Activated CD4-positive, alpha-beta T cell treated with anti-CD3 and anti-CD28 coated beads, Interleukin-2, amount 50 U/mL, for 1 hour (primary cell): ENCODE data around the gene MRPS18B.

Experiments used
- DNase-seq: peaks from one replicate; pipeline ENCODE4 v3.0.0-alpha.2; 2020

Gene MRPS18B

DNA sequence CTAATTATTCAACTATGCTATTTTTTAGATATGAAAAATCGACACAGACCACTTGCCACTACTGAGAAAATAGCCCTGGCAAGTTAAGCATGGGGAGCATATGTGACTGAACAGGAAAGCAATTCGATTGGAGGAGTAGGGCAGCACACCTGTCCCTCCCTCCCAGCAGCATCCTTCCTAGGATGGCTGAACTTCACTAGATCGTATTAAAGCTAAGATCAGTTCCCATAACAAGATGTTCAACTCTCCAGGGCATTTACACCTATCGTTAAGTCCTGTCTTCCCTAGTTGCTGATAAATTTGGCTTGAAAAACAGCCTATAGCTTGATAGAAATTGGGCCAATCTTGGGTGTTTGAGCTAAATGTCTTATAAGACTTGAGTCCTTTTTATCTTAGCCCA, 7.6 kb upstream of the MRPS18B start:
- DNase-seq, result no peak

DNA sequence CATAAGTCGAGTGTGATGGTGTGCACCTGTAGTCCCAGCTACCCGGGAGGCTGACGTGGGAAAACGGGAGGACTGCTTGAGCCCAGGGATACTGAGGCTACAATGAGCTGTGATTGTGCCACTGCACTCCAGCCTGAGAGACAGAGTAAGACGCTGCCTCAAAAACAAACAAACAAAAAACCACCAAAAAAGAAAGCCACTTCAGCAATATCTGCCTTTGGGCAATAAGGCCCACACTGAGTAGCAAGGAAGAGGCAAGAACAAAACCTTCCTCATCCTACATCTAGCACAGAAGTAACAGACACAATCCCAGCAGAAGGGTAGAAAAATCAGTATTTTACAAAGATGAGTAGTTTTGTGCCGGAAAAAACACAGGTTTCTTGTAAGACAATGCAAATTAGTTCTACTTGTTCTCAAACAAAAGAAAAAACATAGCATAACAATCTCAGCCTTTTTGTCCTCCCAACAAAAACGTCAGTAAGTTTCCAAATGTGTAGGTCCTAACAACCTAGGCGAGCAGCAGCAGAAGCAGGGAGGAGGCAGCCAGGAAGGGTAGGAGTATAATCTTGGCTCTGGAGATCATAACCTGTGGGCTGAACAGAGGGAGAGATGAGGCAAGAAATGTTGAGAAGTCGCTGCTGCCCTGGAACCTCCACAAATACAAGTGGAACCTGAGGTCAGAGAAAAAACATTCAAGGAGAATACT, 6.3 kb upstream of the MRPS18B start:
- no peak for DNase-seq

- DNase-seq, result no peak
These were observed 5.8 kb upstream of the MRPS18B start for GRCh38 chr6:30611856-30612194.

DNA sequence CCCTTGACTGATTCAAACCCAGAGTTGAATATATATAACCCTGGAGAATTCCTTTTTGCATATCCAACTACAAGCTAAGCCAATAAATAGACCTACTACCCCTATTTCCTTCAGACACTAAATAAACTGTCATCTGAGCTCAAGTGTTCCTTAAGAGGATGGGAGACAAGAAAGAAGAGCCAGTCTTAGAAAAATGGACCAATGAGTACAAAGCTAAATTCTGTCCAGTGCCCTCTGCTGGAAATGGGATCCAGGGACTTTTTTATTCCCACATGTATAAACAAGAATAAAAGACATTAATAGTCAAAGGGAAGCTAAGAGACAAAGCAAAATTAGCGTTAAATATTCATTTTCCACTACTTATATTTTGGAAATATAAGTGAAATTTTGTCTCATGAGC, 5.4 kb upstream of the MRPS18B start:
- no peak for DNase-seq

GRCh38 chr6:30612687-30613248, 4.9 kb upstream of the MRPS18B start:
- DNase-seq, result no peak

DNA sequence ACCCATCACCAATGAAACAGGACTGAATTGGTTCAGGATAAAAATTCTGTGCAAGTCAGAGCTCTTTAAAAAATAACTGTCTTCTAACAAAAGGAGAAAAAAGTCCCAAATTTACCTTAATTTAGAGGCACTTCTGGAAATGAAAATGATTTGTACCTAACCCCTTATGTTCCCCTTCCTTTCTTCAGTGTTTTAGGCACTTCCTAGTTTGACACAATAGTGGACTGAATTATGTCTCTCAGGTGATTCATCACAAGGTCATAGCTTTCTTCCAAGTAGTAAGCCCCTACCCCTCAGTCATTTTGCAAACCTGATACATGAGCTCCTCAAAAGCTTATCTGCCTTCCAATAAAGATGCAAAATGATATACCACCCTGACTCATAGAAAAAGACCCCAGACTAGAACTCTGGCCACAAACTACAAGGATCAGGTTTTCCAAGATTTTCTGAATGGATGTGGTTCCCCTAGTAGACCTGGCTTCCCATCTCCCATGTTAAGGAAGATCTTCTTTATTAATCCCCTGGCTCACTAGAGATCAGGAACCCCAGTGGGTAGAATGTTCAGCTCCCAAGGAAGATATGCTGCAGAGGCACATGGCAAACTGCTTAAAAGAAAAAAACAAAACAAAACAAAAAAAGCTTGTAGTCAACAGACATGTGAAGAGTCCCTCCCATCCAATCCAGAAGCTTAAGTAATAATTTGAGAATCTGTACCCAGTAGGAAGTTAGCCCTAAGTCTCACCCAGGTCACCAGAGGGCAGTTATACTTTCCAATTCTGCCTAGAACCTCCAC, 4.2 kb upstream of the MRPS18B start:
- DNase-seq, result no peak

GRCh38 chr6:30614044-30614842, 3.4 kb upstream of the MRPS18B start:
- DNase-seq, result no peak

GRCh38 chr6:30614843-30615218, 2.8 kb upstream of the MRPS18B start:
- DNase-seq, result peak; percentile 79

DNA sequence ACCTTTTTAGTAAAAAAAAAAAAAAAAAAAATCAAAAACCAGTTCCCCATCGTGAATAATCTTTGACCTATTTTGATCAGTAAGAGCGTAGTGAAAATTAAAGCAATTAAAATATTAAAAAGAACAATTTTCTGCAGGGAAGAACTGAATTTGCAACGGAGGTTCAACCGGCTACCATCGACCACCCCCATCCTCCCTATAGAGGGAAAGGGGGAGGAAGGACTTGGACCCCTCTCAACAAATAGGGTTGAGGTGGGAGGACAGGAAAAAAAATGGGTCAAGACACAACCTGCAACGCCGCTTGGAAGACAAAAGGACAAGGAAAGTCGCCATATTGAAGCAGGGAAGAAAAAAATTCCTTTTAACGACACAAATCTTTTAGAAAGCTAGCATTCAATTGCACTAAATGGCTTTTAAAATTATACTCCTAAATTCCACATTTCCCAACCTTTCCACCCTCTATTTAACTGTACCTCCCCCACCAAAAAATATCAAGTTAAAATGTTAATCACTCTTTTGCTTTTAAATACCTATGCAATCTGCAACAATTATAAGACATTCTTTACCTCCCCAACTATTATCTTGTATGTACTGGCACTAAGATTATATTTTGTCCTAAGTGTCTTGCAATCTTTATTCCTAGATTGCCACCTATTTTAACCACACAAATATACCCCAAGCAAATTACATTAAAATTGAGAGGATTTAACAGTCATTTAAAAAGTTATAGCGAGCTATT, 2.3 kb upstream of the MRPS18B start:
- peak; percentile 31 for DNase-seq

GRCh38 chr6:30615958-30616810, 1.5 kb upstream of the MRPS18B start:
- DNase-seq, result peak; percentile 38

DNA sequence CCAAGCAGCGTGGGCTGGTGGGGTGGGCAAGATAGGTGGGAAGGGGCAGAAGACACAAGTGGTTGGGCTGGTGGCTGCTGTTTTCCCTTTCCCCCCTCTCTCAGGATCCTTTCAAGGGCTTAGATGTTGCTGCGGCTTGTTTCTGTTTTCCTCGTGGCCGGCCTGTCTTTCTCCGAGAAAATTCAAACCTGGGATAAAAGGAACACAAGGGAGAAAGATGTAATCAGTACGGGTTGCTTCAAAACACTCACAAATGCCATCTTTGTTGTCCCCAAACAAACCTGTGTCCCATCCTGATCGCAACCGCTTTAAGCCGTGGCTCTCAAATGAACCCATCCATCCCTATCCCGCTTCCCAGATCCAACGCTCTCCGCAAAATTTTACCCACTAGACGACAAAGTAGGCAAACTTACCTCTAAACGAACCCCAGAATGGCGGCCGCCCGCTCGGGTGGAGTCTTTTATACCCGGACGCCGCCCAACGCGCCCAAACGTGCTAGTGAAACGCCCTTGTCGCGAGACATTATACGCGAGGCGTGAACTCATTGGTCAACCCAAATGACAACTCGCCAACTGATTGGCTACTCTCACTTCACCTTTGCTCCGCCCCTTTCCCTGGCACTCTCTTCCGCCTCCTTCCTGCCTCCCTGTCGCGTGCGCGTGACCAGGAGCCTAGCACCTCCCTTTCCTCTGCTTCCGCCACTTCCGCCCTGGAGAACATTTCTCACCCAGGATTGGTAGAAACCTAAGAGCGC, 652 bp upstream of the MRPS18B start, which contains the start of gene PPP1R10:
Gene PPP1R10 (minus strand): TSS at position 433 of the 754 bp plus-strand sequence. CDS start 7,299 bp downstream, outside the sequence.
- DNase-seq, result peak; percentile 96

GRCh38 chr6:30618270-30618797, 694 bp downstream of the MRPS18B start:
- DNase-seq, result no peak

DNA sequence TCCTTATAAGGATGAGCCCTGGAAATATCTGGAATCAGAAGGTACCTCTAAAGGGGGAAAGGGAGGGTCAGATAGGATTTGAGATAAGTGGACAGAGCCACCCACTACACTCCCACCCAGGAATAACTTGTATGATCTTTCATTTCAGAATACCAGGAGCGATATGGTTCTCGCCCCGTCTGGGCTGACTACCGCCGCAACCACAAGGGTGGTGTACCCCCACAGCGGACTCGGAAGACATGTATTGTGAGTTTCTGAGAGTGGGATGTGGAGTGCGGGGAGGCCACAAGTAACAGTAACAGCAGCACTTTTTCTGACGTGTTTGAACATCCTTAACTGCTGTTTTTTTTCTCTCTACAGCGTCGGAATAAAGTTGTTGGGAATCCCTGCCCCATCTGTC, 1.9 kb downstream of the MRPS18B start:
- DNase-seq, result no peak

- DNase-seq, result no peak
These were observed 7.9 kb downstream of the MRPS18B start for GRCh38 chr6:30625511-30625910.

- peak; percentile 89 for DNase-seq
These were observed 9.1 kb downstream of the MRPS18B start, which contains the start of gene ATAT1 for GRCh38 chr6:30626484-30627366. Gene ATAT1, plus strand, starts transcription at chr6:30626874.

DNA sequence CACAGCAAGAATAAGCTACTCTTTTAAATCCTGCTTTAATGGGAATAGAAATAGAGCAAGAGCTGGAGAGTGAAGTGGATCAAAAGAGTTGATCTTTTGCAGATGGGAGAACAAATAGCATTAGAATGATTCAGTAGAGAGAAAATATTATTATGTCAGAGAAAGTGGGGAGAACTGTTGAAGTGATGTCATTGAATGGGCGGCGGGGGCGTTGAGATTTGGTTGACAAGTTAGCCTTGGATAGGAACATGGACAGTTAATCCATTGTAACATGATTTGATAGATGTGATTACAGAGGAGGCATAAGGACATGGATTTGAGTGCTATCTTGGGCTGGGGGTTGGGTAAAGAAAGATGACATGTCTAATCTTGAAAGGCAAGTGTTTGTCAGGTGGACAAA, 18.2 kb downstream of the MRPS18B start:
- DNase-seq, result no peak

DNA sequence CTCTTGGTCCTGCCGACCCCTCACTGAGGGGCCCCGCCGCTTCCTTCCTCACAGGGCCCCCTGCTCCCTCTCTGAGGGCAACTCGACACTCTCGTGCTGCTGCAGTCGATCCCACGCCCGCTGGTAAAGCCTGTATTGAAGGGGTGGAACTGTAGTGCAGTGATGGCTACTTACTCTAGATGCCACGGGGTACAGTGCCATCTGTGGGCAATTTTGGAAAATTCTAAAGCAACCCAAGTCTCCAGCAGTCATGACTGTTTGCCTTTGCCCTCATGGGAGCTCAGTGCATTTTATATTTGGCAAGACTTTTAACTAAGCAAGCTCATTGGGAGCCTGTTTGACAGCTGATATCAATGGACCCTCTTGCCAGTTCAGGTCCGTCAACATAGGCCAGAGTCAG, 22.8 kb downstream of the MRPS18B start:
- no peak for DNase-seq

DNA sequence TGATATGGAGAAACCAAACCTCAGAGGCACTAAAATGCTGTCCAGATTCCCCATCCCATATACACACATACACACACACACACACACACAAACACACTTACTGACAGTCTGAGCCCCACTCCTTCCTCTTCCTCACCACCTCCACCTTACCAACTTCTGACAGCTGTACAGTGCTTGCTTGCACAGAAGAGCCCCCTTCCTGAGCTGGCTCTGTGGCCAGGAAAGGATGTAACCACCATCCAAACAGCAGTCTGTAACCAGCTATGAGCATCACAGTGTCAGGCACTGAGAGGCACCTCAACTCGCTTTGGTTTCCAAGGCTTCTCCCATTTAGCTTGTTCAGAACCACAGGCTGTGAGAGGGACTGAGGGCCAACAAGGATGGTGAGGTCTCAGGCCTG, 23.4 kb downstream of the MRPS18B start:
- no peak for DNase-seq

GRCh38 chr6:30643656-30644055, 26.0 kb downstream of the MRPS18B start:
- DNase-seq, result no peak
